SK-N-SH (cell line): ENCODE data around the gene NOCT. TPM values are rescaled to one million over a fixed set of nuclear protein-coding genes. Genes with fewer than 3 reads are reported as not detected.
A peak's percentile ranks its signal among the peaks of the same experiment; 100 is the strongest.

Source experiments
- CTCF ChIA-PET: fragments of 300-600, 350-600 bp; formaldehyde crosslinking; extraction: SDS; loops from one replicate; lab custom pipeline; 2021; lab: Yijun Ruan, JAX
- POLR2A ChIA-PET: fragments of 350-600 bp; sonication (Branson Sonifier 250); formaldehyde crosslinking; extraction: SDS; loops from one replicate; lab custom pipeline; 2020; ENCODE audit warnings: antibody characterized with exemption, inconsistent platforms; lab: Yijun Ruan, JAX
- DNase-seq: peaks from one replicate; pipeline ENCODE4 v3.0.0; 2012
- H2AFZ ChIP-seq: fragments of 200-600 bp; sonication (generic); 2 replicates; pipeline ENCODE4 v1.8.1; 2016; ENCODE audit warnings: antibody characterized with exemption, mild to moderate bottlenecking, low read depth
- H3F3A ChIP-seq: fragments of 200-600 bp; sonication (generic); replicated peaks from 2 replicates; pipeline ENCODE3; 2016; ENCODE audit warnings: antibody characterized with exemption, mild to moderate bottlenecking; ENCODE audit not compliant: insufficient read depth
- H3K27ac ChIP-seq, 2 experiments: fragments of 200-500 bp in 1 of 2; fragments of 200-600 bp in 1 of 2; sonication (Bioruptor generic) in 1 of 2; sonication (generic), shearing (Covaris generic) in 1 of 2; 2 replicates each; pipeline versions ENCODE4 v1.5.1 to v1.6.1; 2014 to 2016; ENCODE audit warnings: low read depth in 2 of 2, inconsistent platforms in 1 of 2, low read length in 1 of 2, mild to moderate bottlenecking in 1 of 2, mixed read lengths in 1 of 2
- H3K27me3 ChIP-seq: fragments of 200-600 bp; sonication (generic), shearing (Covaris generic); 2 replicates; pipeline ENCODE4 v1.6.1; 2016; ENCODE audit warnings: mixed run types; ENCODE audit not compliant: insufficient read depth
- H3K36me3 ChIP-seq, 2 experiments: fragments of 200-500 bp in 1 of 2; fragments of 200-600 bp in 1 of 2; sonication (Bioruptor generic) in 1 of 2; sonication (generic) in 1 of 2; replicated peaks in 1 of 2; 2 replicates each; pipeline versions ENCODE3 to v1.5.1; 2014 to 2016; ENCODE audit warnings: low read length in 1 of 2, mild to moderate bottlenecking in 1 of 2; ENCODE audit not compliant: insufficient read depth in 2 of 2, control insufficient read depth in 1 of 2
- H3K4me1 ChIP-seq, 2 experiments: fragments of 200-500 bp in 1 of 2; fragments of 200-600 bp in 1 of 2; sonication (Bioruptor generic) in 1 of 2; sonication (generic), shearing (Covaris generic) in 1 of 2; 2 replicates each; pipeline versions ENCODE4 v1.5.1 to v1.6.1; 2014 to 2016; ENCODE audit warnings: low read depth in 1 of 2, low read length in 1 of 2, mixed run types in 1 of 2; ENCODE audit not compliant: insufficient read depth in 2 of 2, control insufficient read depth in 1 of 2
- H3K4me2 ChIP-seq: fragments of 200-600 bp; sonication (generic), shearing (Covaris generic); 2 replicates; pipeline ENCODE4 v1.6.1; 2017; ENCODE audit warnings: mixed run types
- H3K4me3 ChIP-seq, 2 experiments: fragments of 200-500 bp in 1 of 2; fragments of 200-600 bp in 1 of 2; sonication (Bioruptor generic) in 1 of 2; sonication (generic), shearing (Covaris generic) in 1 of 2; 2 replicates each; pipeline versions ENCODE4 v1.5.1 to v1.8.1; 2014 to 2016; ENCODE audit warnings: low read depth in 2 of 2, inconsistent platforms in 1 of 2, low read length in 1 of 2, mild to moderate bottlenecking in 1 of 2, mixed read lengths in 1 of 2, moderate library complexity in 1 of 2
- H3K79me2 ChIP-seq: fragments of 200-600 bp; sonication (generic); 2 replicates; pipeline ENCODE4 v1.8.1; 2017; ENCODE audit warnings: mild to moderate bottlenecking; ENCODE audit not compliant: insufficient read depth
- H3K9ac ChIP-seq: fragments of 200-600 bp; sonication (generic); 2 replicates; pipeline ENCODE4 v1.6.1; 2017; ENCODE audit warnings: mixed run types
- H3K9me2 ChIP-seq: fragments of 200-600 bp; sonication (generic); 2 replicates; pipeline ENCODE4 v1.6.1; 2017; ENCODE audit warnings: mixed run types
- H3K9me3 ChIP-seq: fragments of 200-600 bp; sonication (generic); 2 replicates; pipeline ENCODE4 v1.6.1; 2017; ENCODE audit warnings: mixed run types, mild to moderate bottlenecking, moderate library complexity
- H4K20me1 ChIP-seq: fragments of 200-600 bp; sonication (generic); 2 replicates; pipeline ENCODE4 v1.6.1; 2017; ENCODE audit warnings: mild to moderate bottlenecking, mixed run types; ENCODE audit not compliant: insufficient read depth
- CHD2 ChIP-seq: fragments of 150-350 bp; IDR thresholded peaks from 2 replicates; pipeline ENCODE4 v1.6.1; 2018; ENCODE audit warnings: low read length; ENCODE audit not compliant: partially characterized antibody
- EP300 ChIP-seq, 2 experiments: IDR thresholded peaks; 2 replicates each; pipeline versions ENCODE4 v1.4.0 to v1.6.1; 2012; ENCODE audit warnings: borderline replicate concordance in 1 of 2, low read depth in 1 of 2, low read length in 1 of 2
- EZH2phosphoT487 ChIP-seq: fragments of 200-600 bp; sonication (generic); IDR thresholded peaks from 2 replicates; pipeline ENCODE4 v1.6.1; 2017; ENCODE audit warnings: low read depth, mixed run types, mild to moderate bottlenecking, antibody characterized with exemption, moderate library complexity, borderline replicate concordance
- FOSL2 ChIP-seq: IDR thresholded peaks from 2 replicates; pipeline ENCODE4 v1.4.0; 2012; ENCODE audit warnings: low read depth, mild to moderate bottlenecking, moderate library complexity, borderline replicate concordance
- FOXJ3 ChIP-seq: sonication (generic); formaldehyde crosslinking; IDR thresholded peaks from 2 replicates; pipeline ENCODE4 v1.5.1; 2020; ENCODE audit warnings: mild to moderate bottlenecking, missing genetic modification reagents
- GABPA ChIP-seq: IDR thresholded peaks from 2 replicates; pipeline ENCODE4 v1.4.0; 2012; ENCODE audit warnings: low read depth, mild to moderate bottlenecking
- JUND ChIP-seq: IDR thresholded peaks from 2 replicates; pipeline ENCODE4 v1.4.0; 2012
- MEF2A ChIP-seq: IDR thresholded peaks from 2 replicates; pipeline ENCODE4 v1.4.0; 2012; ENCODE audit warnings: low read depth, borderline replicate concordance
- MXI1 ChIP-seq: IDR thresholded peaks from 2 replicates; pipeline ENCODE4 v1.6.1; 2012; ENCODE audit warnings: mild to moderate bottlenecking, low read depth, low read length, improper control_type of control experiment
- PBX3 ChIP-seq: IDR thresholded peaks from 2 replicates; pipeline ENCODE4; 2012
- POLR2AphosphoS5 ChIP-seq: IDR thresholded peaks from 2 replicates; pipeline ENCODE4 v1.6.1; 2012; ENCODE audit warnings: low read depth, low read length
- RAD21 ChIP-seq: IDR thresholded peaks from 2 replicates; pipeline ENCODE4 v1.6.1; 2012; ENCODE audit warnings: mild to moderate bottlenecking, low read length
- RCOR1 ChIP-seq: fragments of 150-350 bp; IDR thresholded peaks from 2 replicates; pipeline ENCODE4 v1.6.1; 2017; ENCODE audit warnings: antibody characterized with exemption, low read length
- RFX5 ChIP-seq: IDR thresholded peaks from 2 replicates; pipeline ENCODE4 v1.6.1; 2012; ENCODE audit warnings: mild to moderate bottlenecking, improper control_type of control experiment, low read length
- RXRA ChIP-seq: IDR thresholded peaks from 2 replicates; pipeline ENCODE4 v1.4.0; 2012; ENCODE audit warnings: low read depth, mild to moderate bottlenecking, borderline replicate concordance
- USF2 ChIP-seq: fragments of 150-350 bp; IDR thresholded peaks from 2 replicates; pipeline ENCODE4 v1.6.1; 2017; ENCODE audit warnings: antibody characterized with exemption, low read length, low read depth, borderline replicate concordance
- ZBTB33 ChIP-seq: IDR thresholded peaks from 2 replicates; pipeline ENCODE4 v1.4.0; 2012; ENCODE audit warnings: low read depth, borderline replicate concordance
- WGBS: methylation state at CpG from one replicate; pipeline ENCODE4 v1.1.6; 2017; ENCODE audit warnings: low lambda C conversion rate; 5-methylcytosine and 5-hydroxymethylcytosine counted together
- polyA plus RNA-seq, 3 experiments: library from polyadenylated mRNA; depleted of rRNA; stranded (reverse); fragments of >200 nt; gene quantifications; 2 replicates each; pipeline ENCODE4 v1.2.3, GENCODE V29; 2012
- TF ChIP-seq, protein P1 (sequence below): fragments of 150-350 bp; IDR thresholded peaks from 2 replicates; pipeline ENCODE4 v1.6.1; 2016; ENCODE audit warnings: mild to moderate bottlenecking, low read depth, low read length
- TF ChIP-seq, protein P2 (sequence below): IDR thresholded peaks from 2 replicates; pipeline ENCODE4 v1.6.1; 2012; ENCODE audit warnings: mild to moderate bottlenecking, low read depth, low read length, moderate library complexity

NOCT gene
- polyA plus RNA-seq, 1 of the 3 experiments (the other 2 are of a cell fraction): 3.8 TPM

DNA sequence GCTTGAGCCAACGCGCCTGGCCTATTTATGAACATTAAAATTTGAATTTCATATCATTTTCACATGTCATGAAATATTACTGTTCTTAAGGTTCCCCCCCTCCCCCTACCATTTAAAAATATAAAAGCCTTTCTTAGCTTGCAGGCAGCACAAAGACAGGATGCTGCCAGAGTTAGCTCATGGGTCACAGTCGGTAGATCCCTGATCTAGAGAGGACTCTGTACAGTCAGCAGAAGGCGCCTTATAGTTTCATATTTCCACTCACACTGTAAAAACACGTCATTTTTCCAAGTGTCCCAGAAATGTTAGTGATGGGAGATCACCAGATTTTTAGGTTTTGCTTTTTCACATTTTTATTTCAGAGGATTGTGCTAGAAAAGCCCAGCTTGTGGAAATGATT lies 12.2 kb downstream of the NOCT start:
- Histone ChIP-seq H2AFZ (no peak overlapping the region), H3K4me3 (no peak overlapping the region), H3K27me3 (no peaks in the 10 kb centered on the region), H3K9ac (no peak overlapping the region), H3K9me2 (no peaks in the 10 kb centered on the region), H3F3A (peaks cover 10% of the 10 kb centered on the region)
- ChIA-PET CTCF (interaction anchor here (0.6 to 4.9 kb wide), 4 partner anchors 8 to 329 kb away, joined by 3 to 61 read pairs (median 6); no protein-coding TSS in a partner anchor), POLR2A (interaction anchor here (1.0 to 1.4 kb wide), 2 partner anchors 13 to 17 kb away, joined by 3 to 4 read pairs; partner anchors contain the start of gene NOCT)
- DNase-seq: no peak
- TF ChIP-seq EP300 (IDR thresholded peaks at IDR 0.05; ENCODE audit: borderline replicate concordance in 1 of 2, low read depth in 1 of 2, low read length in 1 of 2) (no peak), GABPA (no peak), MXI1 (no peak), FOSL2 (no peak), PBX3 (no peak), USF2 (no peak), POLR2AphosphoS5 (no peak), RFX5 (no peak), RCOR1 (no peak), RAD21 (no peak), MEF2A (no peak), RXRA (no peak), ZBTB33 (no peak), FOXJ3 (CRISPR knock-in tag) (no peak), EZH2phosphoT487 (no peak), CHD2 (no peak), JUND (no peak)
- TF ChIP-seq, protein P1, sequence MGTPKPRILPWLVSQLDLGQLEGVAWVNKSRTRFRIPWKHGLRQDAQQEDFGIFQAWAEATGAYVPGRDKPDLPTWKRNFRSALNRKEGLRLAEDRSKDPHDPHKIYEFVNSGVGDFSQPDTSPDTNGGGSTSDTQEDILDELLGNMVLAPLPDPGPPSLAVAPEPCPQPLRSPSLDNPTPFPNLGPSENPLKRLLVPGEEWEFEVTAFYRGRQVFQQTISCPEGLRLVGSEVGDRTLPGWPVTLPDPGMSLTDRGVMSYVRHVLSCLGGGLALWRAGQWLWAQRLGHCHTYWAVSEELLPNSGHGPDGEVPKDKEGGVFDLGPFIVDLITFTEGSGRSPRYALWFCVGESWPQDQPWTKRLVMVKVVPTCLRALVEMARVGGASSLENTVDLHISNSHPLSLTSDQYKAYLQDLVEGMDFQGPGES: no peak
- TF ChIP-seq, protein P2, sequence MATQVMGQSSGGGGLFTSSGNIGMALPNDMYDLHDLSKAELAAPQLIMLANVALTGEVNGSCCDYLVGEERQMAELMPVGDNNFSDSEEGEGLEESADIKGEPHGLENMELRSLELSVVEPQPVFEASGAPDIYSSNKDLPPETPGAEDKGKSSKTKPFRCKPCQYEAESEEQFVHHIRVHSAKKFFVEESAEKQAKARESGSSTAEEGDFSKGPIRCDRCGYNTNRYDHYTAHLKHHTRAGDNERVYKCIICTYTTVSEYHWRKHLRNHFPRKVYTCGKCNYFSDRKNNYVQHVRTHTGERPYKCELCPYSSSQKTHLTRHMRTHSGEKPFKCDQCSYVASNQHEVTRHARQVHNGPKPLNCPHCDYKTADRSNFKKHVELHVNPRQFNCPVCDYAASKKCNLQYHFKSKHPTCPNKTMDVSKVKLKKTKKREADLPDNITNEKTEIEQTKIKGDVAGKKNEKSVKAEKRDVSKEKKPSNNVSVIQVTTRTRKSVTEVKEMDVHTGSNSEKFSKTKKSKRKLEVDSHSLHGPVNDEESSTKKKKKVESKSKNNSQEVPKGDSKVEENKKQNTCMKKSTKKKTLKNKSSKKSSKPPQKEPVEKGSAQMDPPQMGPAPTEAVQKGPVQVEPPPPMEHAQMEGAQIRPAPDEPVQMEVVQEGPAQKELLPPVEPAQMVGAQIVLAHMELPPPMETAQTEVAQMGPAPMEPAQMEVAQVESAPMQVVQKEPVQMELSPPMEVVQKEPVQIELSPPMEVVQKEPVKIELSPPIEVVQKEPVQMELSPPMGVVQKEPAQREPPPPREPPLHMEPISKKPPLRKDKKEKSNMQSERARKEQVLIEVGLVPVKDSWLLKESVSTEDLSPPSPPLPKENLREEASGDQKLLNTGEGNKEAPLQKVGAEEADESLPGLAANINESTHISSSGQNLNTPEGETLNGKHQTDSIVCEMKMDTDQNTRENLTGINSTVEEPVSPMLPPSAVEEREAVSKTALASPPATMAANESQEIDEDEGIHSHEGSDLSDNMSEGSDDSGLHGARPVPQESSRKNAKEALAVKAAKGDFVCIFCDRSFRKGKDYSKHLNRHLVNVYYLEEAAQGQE: no peak
- TF ChIP-seq, all 33 proteins: peak for 0
- Histone ChIP-seq H3K79me2 (peaks cover 99% of the 10 kb centered on the region), H3K36me3 (no peaks in the 10 kb centered on the region), H3K4me1 (peaks cover 0 to 6% of the 10 kb centered on the region in 2 experiments; a peak in 1 of 4 replicates), H3K27ac (peak overlapping the region in 1 of 2 experiments; percentile 6; a peak in 1 of 4 replicates), H3K9me3 (no peaks in the 10 kb centered on the region), H4K20me1 (peaks cover 88% of the 10 kb centered on the region), H3K4me2 (no peak overlapping the region)
- 89% methylated on average over 5 of the region's 5 CpGs for WGBS
